ENCODE data around the gene IST1. TPM values are rescaled to one million over a fixed set of nuclear protein-coding genes. Genes with fewer than 3 reads are reported as not detected.

IST1 gene
- total and polyA plus RNA-seq, 10 donors, result 99.0 to 249 (median 213) TPM

- Histone ChIP-seq H3K27ac (no peak overlapping the region), H3K4me1 (no peaks in the 10 kb centered on the region), H3K9me3 (no peaks in the 10 kb centered on the region), H3K27me3 (replicated peaks in 1 of 7) (no peaks in the 10 kb centered on the region), H3K4me3 (no peak overlapping the region), H3K36me3 (no peaks in the 10 kb centered on the region)
- intact Hi-C loops (cut with DNase I; ENCODE audit: low total_unique reads), result no loop called here
- TF ChIP-seq POLR2AphosphoS5 (IDR thresholded peaks at IDR 0.05) (no peak), POLR2A (IDR thresholded peaks at IDR 0.05) (no peak)
- 88 to 93% (median 92%) methylated on average over 15 of the region's 15 CpGs for WGBS, 5 donors
- DNase-seq, result no peak
Measured at GRCh38 chr16:71974068-71974818, 78.9 kb downstream of the IST1 start.

Other genes with a start within 250 kb of the IST1 start
- 10 to 100 TPM in 2 of 7 donors, 1 to 10 TPM in 5; 5.8 to 10.9 (median 8.7) TPM for gene PHLPP2, start 170.8 kb upstream of the IST1 start, total RNA-seq
- gene PHLPP2, start 170.8 kb upstream of the IST1 start, polyA plus RNA-seq, result 1 to 10 TPM; 1.0 to 1.6 (median 1.1) TPM
- 100 to 1,000 TPM in 5 of 7 donors, 10 to 100 TPM in 2; 86.2 to 125 (median 104) TPM for gene AP1G1, start 86.7 kb upstream of the IST1 start, total RNA-seq
- 10 to 100 TPM; 11.2 to 15.8 (median 14.5) TPM for gene AP1G1, start 86.7 kb upstream of the IST1 start, polyA plus RNA-seq
- 10 to 100 TPM; 25.5 to 37.5 (median 31.1) TPM for gene ATXN1L, start 49.6 kb upstream of the IST1 start, total RNA-seq
- gene ATXN1L, start 49.6 kb upstream of the IST1 start, polyA plus RNA-seq, result 1 to 10 TPM; 3.1 to 8.1 (median 3.3) TPM
- 10 to 100 TPM in 5 of 7 donors, 1 to 10 TPM in 2; 7.9 to 15.9 (median 10.6) TPM for gene ZNF821, start 11.3 kb upstream of the IST1 start, total RNA-seq
- 10 to 100 TPM in 1 of 3 donors, 1 to 10 TPM in 2; 8.7 to 13.7 (median 9.6) TPM for gene ZNF821, start 11.3 kb upstream of the IST1 start, polyA plus RNA-seq
- gene PKD1L3, start 104.9 kb downstream of the IST1 start, total RNA-seq, result 1 to 10 TPM in 1 of 7 donors, under 1 TPM in 6; 0.20 to 1.3 (median 0.46) TPM
- under 1 TPM in 2 of 3 donors, not detected in 1; 0.03 TPM for gene PKD1L3, start 104.9 kb downstream of the IST1 start, polyA plus RNA-seq
- gene DHODH, start 113.2 kb downstream of the IST1 start, total RNA-seq, result 1 to 10 TPM; 3.3 to 9.9 (median 8.5) TPM
- 1 to 10 TPM; 4.7 to 6.5 (median 5.5) TPM for gene DHODH, start 113.2 kb downstream of the IST1 start, polyA plus RNA-seq
- 10 to 100 TPM in 6 of 7 donors, 1 to 10 TPM in 1; 7.4 to 52.1 (median 18.2) TPM for gene HP, start 159.0 kb downstream of the IST1 start, total RNA-seq
- 10 to 100 TPM in 1 of 3 donors, 1 to 10 TPM in 2; 8.5 to 14.1 (median 8.7) TPM for gene HP, start 159.0 kb downstream of the IST1 start, polyA plus RNA-seq
- under 1 TPM in 1 of 7 donors, not detected in 6; 0.49 TPM for gene HPR, start 167.7 kb downstream of the IST1 start, total RNA-seq
- under 1 TPM; 0.09 to 0.20 (median 0.19) TPM for gene HPR, start 167.7 kb downstream of the IST1 start, polyA plus RNA-seq
- 10 to 100 TPM; 12.2 to 21.3 (median 16.0) TPM for gene TXNL4B, start 198.1 kb downstream of the IST1 start, total RNA-seq
- 1 to 10 TPM; 5.7 to 6.7 (median 6.2) TPM for gene TXNL4B, start 198.1 kb downstream of the IST1 start, polyA plus RNA-seq
- 10 to 100 TPM; 60.3 to 89.3 (median 73.0) TPM for gene DHX38, start 198.3 kb downstream of the IST1 start, total RNA-seq
- 10 to 100 TPM; 28.5 to 64.6 (median 63.0) TPM for gene DHX38, start 198.3 kb downstream of the IST1 start, polyA plus RNA-seq